ENCODE measurements around the gene IQCM. TPM values are rescaled to one million over a fixed set of nuclear protein-coding genes. Genes with fewer than 3 reads are reported as not detected.

Gene IQCM
- total RNA-seq, 1 donor from 2014 or later = not detected

- Mint-ChIP-seq H3K9me3 (no peaks in the 10 kb centered on the region), H3K4me3 (no peak overlapping the region), H3K27me3 (no peaks in the 10 kb centered on the region), H3K4me1 (ENCODE audit: unreplicated experiment) (no peaks in the 10 kb centered on the region), H3K27ac (no peak overlapping the region), H3K36me3 (no peaks in the 10 kb centered on the region)
- TF ChIP-seq CTCF (conservative IDR thresholded peaks at IDR 0.05) = no peak
- no peak for DNase-seq (ENCODE audit: extremely low spot score, unreplicated experiment)
Observed at GRCh38 chr4:149549911-149550310, 265.7 kb downstream of the IQCM start.

- Mint-ChIP-seq H3K4me1 (ENCODE audit: unreplicated experiment) (no peaks in the 10 kb centered on the region), H3K27me3 (no peaks in the 10 kb centered on the region), H3K4me3 (no peak overlapping the region), H3K27ac (no peak overlapping the region), H3K36me3 (no peaks in the 10 kb centered on the region), H3K9me3 (peaks cover 17% of the 10 kb centered on the region)
- no peak for TF ChIP-seq CTCF (conservative IDR thresholded peaks at IDR 0.05)
- no peak for DNase-seq (ENCODE audit: extremely low spot score, unreplicated experiment)
Observed at GRCh38 chr4:149534779-149535178, 280.9 kb downstream of the IQCM start.

GRCh38 chr4:149531861-149532260 lies 283.8 kb downstream of the IQCM start:
- DNase-seq (ENCODE audit: extremely low spot score, unreplicated experiment) = no peak
- H3K4me1 Mint-ChIP-seq (ENCODE audit: unreplicated experiment) = no peaks in the 10 kb centered on the region
- TF ChIP-seq CTCF (conservative IDR thresholded peaks at IDR 0.05) = no peak
- H3K9me3 Mint-ChIP-seq = peaks cover 5% of the 10 kb centered on the region
- H3K27ac Mint-ChIP-seq = no peak overlapping the region
- H3K36me3 Mint-ChIP-seq = no peaks in the 10 kb centered on the region
- H3K4me3 Mint-ChIP-seq = no peak overlapping the region
- H3K27me3 Mint-ChIP-seq = no peaks in the 10 kb centered on the region

GRCh38 chr4:149523039-149523438 lies 292.6 kb downstream of the IQCM start:
- Mint-ChIP-seq H3K4me3 (no peak overlapping the region), H3K4me1 (ENCODE audit: unreplicated experiment) (no peaks in the 10 kb centered on the region), H3K27ac (no peak overlapping the region), H3K9me3 (no peaks in the 10 kb centered on the region), H3K36me3 (no peaks in the 10 kb centered on the region), H3K27me3 (no peaks in the 10 kb centered on the region)
- no peak for TF ChIP-seq CTCF (conservative IDR thresholded peaks at IDR 0.05)
- DNase-seq (ENCODE audit: extremely low spot score, unreplicated experiment) = no peak

GRCh38 chr4:149521611-149522425 lies 293.8 kb downstream of the IQCM start:
- no peak for TF ChIP-seq CTCF (conservative IDR thresholded peaks at IDR 0.05)
- no peaks in the 10 kb centered on the region for H3K27me3 Mint-ChIP-seq
- DNase-seq (ENCODE audit: extremely low spot score, unreplicated experiment) = no peak
- no peak overlapping the region for H3K27ac Mint-ChIP-seq
- no peaks in the 10 kb centered on the region for H3K36me3 Mint-ChIP-seq
- no peaks in the 10 kb centered on the region for H3K4me1 Mint-ChIP-seq (ENCODE audit: unreplicated experiment)
- H3K9me3 Mint-ChIP-seq = no peaks in the 10 kb centered on the region
- no peak overlapping the region for H3K4me3 Mint-ChIP-seq

Data from type B pancreatic cell (in vitro differentiated cells).